ENCODE measurements around the gene TEX29.

GRCh38 chr13:111292710-111293485 is 27.5 kb upstream of the TEX29 start:
- TF ChIP-seq MEF2D (tag; conservative IDR thresholded peaks at IDR 0.05; ENCODE audit: low read depth) = no peak
- TF ChIP-seq E2F4 (CRISPR knock-in tag; IDR thresholded peaks at IDR 0.05; ENCODE audit: low read depth) = no peak
- TF ChIP-seq REST (IDR thresholded peaks at IDR 0.05; ENCODE audit: borderline replicate concordance) = no peak
- no peak for TF ChIP-seq REST (CRISPR knock-in tag; IDR thresholded peaks at IDR 0.05; ENCODE audit: low read depth)
- TF ChIP-seq EP300 (IDR thresholded peaks at IDR 0.05; ENCODE audit: low read length) = no peak
- TF ChIP-seq FOXA3 (CRISPR knock-in tag; conservative IDR thresholded peaks at IDR 0.05 in 1 of 2, IDR thresholded peaks at IDR 0.05 in 1 of 2) = no peak
- no peak for TF ChIP-seq CTCF (IDR thresholded peaks at IDR 0.05 in 2 of 3, conservative IDR thresholded peaks at IDR 0.05 in 1 of 3; ENCODE audit: insufficient read depth in 2 of 3, low read depth in 1 of 3, low read length in 3 of 3)
- TF ChIP-seq SIN3A (IDR thresholded peaks at IDR 0.05; ENCODE audit: borderline replicate concordance in 2 of 2, control insufficient read depth in 1 of 2, low read depth in 2 of 2, low read length in 2 of 2) = no peak
- no peak for TF ChIP-seq ZFP36 (IDR thresholded peaks at IDR 0.05; ENCODE audit: low read depth, low read length, partially characterized antibody)
- TF ChIP-seq SAP30 (IDR thresholded peaks at IDR 0.05; ENCODE audit: borderline replicate concordance, insufficient read depth, low read depth, low read length, poor library complexity, severe bottlenecking) = no peak
- no peak for TF ChIP-seq NRF1 (conservative IDR thresholded peaks at IDR 0.05 in 1 of 2, IDR thresholded peaks at IDR 0.05 in 1 of 2)
- no peak for TF ChIP-seq ADNP (tag; IDR thresholded peaks at IDR 0.05)
- TF ChIP-seq EZH2 (IDR thresholded peaks at IDR 0.05; ENCODE audit: borderline replicate concordance, low read depth, low read length) = no peak

All from K562 (cell line).